HG03280 (cell line): ENCODE data around the gene ANKMY1.

Experiments used
- ATAC-seq: cut with Tn5 transposase; IDR thresholded peaks from one replicate; pipeline ENCODE4 v1.9.1; 2021; ENCODE audit warnings: mild to moderate bottlenecking, moderate library complexity; ENCODE audit not compliant: unreplicated experiment

The ANKMY1 gene, protein sequence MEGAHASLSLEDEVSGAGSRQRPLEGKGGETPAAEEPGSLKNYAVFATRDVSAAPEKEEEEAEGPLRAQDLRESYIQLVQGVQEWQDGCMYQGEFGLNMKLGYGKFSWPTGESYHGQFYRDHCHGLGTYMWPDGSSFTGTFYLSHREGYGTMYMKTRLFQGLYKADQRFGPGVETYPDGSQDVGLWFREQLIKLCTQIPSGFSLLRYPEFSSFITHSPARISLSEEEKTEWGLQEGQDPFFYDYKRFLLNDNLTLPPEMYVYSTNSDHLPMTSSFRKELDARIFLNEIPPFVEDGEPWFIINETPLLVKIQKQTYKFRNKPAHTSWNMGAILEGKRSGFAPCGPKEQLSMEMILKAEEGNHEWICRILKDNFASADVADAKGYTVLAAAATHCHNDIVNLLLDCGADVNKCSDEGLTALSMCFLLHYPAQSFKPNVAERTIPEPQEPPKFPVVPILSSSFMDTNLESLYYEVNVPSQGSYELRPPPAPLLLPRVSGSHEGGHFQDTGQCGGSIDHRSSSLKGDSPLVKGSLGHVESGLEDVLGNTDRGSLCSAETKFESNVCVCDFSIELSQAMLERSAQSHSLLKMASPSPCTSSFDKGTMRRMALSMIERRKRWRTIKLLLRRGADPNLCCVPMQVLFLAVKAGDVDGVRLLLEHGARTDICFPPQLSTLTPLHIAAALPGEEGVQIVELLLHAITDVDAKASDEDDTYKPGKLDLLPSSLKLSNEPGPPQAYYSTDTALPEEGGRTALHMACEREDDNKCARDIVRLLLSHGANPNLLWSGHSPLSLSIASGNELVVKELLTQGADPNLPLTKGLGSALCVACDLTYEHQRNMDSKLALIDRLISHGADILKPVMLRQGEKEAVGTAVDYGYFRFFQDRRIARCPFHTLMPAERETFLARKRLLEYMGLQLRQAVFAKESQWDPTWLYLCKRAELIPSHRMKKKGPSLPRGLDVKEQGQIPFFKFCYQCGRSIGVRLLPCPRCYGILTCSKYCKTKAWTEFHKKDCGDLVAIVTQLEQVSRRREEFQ

DNA sequence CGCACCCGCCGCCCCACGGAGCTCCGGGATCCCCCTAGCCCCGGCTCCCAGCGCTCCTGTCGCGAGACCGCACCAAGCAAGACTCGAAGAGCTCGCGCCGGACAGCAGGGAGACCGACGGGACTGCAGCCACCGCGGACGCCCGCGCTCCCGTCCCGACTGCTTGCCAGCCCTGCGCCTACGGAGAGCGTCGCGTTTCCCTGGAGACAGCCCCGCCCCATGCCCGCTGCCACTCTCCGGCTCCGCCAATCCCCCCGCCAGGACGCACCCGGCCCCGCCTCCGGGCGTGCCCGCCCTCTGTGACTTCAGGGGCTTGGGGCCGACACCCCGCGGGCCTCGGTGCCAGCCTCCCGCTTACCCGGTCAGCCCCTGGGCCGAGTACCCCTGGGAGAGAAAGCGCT lies at the start of gene ANKMY1:
ANKMY1 (minus strand) TSS at position 181 of the 400 bp plus-strand sequence. CDS start 653 bp downstream, outside the sequence.
- ATAC-seq: no peak

- ATAC-seq: no peak
Measured at GRCh38 chr2:240605867-240606743, 48.3 kb upstream of the ANKMY1 start.

DNA sequence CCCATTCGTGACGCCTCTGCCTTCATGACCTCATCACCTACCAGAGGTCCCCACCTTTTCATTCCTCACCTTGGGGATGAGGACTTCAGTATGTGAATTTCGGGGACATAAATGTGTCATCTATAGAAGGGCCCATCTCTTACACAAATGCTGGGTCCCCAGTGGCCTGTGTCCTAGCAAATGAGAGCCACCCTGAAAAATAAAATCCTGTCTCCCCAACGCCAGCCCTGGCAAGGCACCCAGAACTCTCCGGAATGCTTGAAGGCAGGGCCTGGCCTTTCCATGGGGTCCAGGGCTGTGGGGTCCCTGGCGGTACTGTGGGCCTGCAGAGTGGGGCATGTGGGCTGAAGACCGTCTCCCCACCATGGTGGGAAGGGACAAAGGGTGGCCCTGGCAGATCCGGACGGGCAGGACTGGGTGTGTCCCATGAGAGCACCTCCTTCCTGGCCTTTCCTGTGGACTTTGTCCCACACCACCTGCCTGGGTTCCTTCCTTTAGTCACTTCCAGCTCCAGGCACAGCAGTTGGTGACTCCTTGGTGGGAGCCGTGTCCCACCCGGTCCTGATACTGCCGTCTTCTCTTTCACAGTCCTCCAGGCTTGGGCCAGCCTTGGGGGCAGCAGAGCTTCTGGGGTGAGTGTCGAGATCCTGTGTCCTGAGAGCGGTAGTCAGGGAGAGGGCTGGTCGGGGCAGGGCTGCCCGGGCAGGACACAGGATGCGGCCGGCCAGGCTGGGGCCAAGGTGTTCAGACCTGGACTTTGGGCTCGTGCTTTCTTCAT lies 47.3 kb upstream of the ANKMY1 start:
- ATAC-seq: no peak

DNA sequence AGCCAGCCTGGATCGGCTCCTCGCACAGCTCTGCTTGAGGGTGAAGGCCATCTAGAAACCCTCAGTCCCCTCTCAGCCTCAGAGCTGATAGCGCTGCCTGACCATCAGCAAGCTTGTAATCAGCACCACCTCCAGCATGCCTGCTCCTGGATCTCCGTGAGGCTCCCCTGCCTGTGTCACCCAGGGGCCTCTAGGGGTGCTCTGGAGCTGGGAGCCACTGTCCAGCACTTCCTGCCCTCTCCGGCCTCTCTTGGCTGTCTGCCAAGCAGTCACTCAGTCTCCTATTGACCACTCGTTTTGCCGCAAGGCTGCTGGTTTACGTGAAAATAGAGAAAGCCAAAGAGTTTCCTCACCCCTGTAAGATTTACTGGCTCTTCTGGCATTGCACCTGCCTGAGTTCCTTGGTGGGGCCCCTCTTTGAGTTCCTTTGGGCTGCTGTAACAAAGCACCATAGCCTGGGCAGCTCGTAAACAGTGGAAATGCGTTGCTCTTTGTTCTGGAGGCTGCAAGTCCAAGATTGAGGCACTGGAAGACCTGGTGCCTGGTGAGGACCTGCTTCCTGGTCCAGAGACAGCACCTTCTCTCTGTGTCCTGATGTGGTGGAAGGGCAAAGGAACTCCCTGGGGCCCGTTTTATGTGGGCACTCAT lies 46.6 kb upstream of the ANKMY1 start:
- no peak for ATAC-seq

DNA sequence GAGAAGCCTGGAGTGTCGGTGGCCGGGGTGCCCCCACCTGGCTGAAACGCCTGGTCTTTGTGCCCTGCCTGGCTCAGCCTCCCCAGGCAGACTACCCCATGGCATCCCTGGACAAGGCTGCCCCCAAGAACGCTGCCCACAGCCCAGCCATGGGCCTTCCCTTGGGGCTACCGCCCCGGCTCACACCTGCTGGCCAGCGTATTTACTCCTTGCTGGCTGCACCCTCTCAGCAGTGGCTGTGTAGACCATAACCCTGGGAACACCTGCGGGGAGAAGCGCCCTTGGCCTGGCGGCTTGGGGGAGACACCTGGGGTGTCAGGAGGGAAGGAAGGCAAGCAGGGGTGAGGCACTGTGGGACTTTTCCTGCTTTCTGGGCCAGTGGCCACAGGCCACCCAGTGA lies 46.1 kb upstream of the ANKMY1 start:
- no peak for ATAC-seq

DNA sequence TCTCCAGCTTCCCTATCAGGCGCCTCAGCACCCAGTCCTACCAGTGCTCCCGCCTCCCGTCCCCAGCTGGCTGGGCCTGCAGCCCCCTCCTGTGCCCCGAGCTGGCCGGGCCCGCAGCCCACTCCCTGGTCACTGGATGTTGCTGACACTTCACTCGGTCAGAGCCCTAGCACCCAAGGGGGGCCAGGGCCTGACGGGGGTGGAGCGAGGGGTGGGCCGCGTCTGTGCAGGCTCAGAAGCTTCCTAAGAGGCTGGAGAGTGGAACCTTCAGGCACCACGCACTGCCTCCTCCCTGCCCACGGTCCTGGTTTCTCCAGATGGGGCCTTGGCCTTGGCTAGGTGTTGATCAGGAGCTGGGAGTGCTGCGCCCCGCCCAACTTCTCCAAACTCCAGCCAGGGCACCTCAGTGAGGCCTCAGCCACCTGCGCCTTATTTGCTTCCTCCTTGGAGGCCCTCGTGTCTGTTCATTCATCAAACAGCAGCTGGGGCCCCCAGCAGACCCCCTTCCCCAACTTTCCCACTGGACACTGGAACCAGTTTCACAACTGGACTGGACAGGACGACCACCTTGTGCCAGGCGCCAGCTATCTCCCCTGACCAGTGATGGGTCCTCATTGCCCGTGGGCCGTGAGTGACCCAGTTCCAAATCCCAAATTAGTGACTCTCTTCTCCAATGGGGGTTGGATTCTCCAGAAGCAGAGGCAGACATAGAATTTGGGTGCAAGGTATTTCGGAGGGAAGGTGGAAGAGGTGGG lies 45.5 kb upstream of the ANKMY1 start:
- no peak for ATAC-seq

DNA sequence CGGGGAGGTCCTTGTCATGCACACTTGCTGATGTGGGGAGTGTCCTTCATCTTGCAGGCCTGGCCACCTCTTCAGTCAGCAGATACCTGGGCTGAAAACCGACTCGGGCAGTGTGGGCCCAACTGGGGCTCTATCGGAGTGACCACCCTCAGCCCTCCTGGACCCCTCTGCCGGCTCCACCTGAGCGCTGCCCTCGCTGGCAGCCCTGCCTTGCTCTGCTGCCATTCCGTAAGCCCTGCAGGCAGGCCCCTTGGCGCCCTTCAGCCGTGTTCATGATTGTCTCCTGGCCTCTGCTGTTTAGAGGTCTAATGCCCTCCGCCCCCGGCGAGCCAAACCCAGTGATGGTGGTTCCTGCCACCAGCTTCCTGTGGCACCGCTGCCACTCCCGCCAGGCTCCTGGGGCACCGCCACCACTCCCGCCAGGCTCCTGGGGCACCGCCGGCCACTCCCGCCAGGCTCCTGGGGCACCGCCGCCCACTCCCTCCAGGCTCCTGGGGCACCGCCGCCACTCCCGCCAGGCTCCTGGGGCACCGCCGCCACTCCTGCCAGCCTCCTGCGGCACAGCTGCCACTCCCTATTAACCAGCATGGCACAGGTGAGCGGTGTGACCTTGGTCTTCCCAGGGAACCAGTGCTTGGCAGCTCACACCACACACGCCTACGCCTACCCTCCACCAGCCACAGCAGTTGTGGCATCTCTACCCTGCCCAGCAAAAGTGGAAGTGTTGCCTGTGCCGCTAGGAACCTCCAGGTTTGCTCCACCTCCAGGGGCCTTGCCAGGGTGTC lies 44.7 kb upstream of the ANKMY1 start:
- no peak for ATAC-seq

GRCh38 chr2:240601831-240602160 lies 44.0 kb upstream of the ANKMY1 start:
- no peak for ATAC-seq

- no peak for ATAC-seq
Measured at GRCh38 chr2:240601061-240601830, 43.5 kb upstream of the ANKMY1 start.

DNA sequence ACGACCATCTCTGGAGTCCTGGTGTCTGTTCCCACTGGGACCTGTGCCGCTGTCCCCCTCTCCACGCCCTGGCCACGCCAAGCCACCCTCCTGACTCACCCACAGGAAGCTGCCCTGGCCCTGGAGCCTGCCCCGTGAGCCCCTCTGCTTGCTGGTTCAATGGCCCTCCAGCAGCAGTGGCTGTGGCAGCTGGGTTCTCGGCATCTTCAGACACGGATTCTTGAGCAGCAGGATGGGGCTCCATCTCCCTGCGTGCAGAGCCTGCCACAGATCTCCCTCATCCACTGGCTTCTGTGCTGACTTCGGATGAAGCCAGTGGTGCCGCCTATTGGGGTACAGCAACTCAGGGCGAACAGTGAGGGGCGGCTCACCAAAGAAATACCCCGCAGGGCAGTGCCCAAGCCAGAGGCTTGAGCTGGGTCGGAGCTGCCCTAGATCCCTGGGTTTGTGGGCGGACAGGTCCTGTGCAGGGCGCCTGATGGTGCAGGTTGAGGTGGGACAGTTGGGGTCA lies 42.7 kb upstream of the ANKMY1 start:
- no peak for ATAC-seq

DNA sequence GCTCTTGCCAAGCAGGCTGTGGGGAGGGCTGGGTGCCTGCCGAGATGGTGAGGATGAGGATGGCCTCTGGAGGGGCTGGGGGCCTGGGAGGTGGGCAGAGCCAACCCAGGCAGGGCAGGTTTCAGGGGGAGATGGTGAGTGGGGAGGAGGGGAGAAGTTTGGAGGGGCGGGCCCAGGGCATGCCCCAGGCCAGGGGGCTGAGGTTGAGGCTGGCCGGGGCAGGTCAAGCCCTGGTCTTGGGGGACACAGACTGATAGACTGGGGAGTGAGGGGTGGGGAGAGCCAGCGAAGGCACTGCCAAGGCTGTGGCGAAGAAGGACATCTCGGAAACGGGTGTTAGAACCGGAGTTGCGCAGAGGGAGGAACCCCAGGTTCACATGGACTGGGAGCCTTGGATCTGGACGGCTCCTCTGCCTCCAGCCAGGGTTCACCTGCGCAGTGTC lies 41.4 kb upstream of the ANKMY1 start:
- ATAC-seq: no peak

DNA sequence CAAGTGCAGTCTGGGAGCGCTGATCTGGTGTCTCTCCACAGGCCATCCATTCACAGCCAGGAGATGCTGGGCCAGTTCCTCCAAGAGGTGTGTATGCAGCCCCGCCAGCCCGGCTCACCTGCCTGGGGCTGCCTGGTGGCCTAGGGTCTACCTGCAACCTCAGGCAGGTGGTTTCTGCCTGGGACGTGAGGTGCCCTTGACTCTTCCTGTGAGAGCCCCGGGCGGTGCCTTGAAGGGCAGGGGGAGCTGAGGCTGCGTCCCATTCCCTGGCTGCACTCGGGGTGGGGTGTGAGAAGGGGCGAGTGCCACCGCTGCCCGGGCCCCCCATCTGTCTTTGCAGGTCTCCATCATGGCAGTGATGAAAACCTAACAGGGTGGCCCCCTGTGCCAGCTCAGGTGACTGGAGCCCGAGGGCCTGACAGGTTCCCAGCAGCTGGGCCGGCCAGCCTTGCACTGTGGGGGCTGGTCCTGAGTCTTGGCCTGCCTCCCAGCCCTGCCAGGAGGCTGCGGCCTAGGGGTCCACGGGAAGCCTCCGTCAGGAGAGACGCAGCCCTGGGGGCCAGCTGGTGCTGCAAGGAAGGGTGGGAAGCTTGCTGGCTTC lies 40.6 kb upstream of the ANKMY1 start:
- no peak for ATAC-seq

DNA sequence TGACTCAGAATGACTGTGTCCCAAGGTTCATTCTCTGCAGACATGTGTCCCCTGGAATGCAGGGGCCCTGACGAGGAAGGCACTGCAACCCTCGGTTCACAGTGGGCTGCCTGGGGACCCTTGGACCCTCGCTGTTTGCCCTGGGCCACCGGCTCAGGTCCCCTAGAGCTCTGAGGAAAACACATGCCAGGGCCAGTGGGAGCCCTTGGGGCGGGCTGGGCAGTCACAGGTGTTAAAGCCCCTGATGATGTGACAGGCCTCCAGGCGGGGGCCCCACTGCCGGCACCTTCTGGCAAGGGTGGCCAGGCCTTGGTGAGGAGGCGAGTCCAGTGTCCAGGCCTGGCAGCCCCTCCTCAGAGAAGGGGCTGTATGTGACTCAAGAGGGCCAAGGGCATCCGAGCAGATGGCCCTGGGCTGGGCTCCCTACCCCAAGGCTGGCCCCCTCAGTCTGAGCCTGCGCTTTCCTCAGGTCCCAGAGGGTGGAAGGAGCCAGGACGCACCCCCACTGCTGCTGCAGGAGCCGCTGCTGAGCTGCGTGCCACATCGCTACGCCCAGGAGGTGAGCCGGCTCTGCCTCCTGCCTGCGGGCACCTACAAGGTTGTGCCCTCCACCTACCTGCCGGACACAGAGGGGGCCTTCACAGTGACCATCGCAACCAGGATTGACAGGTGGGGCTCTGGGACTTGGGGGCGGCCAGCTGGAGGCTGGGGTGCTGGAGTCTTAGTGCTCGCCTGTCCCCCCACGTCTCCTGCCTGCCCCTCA lies 39.8 kb upstream of the ANKMY1 start:
- ATAC-seq: no peak

DNA sequence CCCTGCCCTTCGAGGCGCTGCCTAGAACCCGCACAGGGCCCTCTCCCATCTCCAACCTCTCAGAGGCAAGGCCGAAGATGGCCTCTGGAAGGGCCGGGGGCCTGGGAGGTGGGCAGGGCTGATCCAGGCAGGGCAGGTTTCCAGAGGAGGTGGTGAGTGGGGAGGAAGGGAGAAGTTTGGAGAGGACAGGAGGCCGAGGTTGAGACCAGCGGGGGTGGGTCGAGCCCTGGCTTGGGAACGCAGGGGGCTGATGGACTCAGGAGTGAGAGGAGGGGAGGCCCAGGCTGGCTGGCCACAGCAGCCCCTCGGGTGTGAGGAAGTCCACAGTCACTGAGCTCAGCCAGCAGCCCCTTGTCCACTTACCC lies 39.2 kb upstream of the ANKMY1 start:
- no peak for ATAC-seq

GRCh38 chr2:240596491-240596931 lies 38.7 kb upstream of the ANKMY1 start:
- no peak for ATAC-seq

GRCh38 chr2:240596080-240596460 lies 38.3 kb upstream of the ANKMY1 start:
- no peak for ATAC-seq
